ENCODE data around the gene NCKAP5. TPM values are rescaled to one million over a fixed set of nuclear protein-coding genes. Genes with fewer than 3 reads are reported as not detected.
A peak's percentile ranks its signal among the peaks of the same experiment; 100 is the strongest.

NCKAP5 gene
- total and polyA plus RNA-seq, 4 donors: 2.3 to 20.2 (median 8.1) TPM

DNA sequence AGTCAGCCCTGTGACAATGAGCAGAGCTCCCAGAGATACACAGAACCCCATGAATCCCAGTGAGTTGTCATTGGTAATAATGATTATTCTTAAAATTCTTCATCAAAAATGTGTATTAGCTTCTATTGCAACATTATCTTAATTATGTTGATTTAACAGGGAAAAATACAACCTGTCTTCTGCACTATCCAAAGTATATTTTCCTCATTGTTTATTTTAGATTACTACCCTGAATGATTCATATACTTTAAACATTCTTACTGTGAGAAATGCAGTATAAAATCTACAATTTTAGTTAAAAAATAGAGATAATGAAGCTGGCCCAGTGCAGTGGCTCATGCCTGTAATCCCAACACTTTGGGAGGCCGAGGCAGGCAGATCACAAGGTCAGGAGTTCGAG, 773.0 kb downstream of the NCKAP5 start:
- 89 to 94% methylated on average over 2 of the region's 2 CpGs for WGBS, 2 donors
- H3K27ac ChIP-seq (ENCODE audit: low read depth in 1 of 2, low read length in 1 of 2): no peak overlapping the region
- TF ChIP-seq, protein P1, sequence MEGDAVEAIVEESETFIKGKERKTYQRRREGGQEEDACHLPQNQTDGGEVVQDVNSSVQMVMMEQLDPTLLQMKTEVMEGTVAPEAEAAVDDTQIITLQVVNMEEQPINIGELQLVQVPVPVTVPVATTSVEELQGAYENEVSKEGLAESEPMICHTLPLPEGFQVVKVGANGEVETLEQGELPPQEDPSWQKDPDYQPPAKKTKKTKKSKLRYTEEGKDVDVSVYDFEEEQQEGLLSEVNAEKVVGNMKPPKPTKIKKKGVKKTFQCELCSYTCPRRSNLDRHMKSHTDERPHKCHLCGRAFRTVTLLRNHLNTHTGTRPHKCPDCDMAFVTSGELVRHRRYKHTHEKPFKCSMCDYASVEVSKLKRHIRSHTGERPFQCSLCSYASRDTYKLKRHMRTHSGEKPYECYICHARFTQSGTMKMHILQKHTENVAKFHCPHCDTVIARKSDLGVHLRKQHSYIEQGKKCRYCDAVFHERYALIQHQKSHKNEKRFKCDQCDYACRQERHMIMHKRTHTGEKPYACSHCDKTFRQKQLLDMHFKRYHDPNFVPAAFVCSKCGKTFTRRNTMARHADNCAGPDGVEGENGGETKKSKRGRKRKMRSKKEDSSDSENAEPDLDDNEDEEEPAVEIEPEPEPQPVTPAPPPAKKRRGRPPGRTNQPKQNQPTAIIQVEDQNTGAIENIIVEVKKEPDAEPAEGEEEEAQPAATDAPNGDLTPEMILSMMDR (IDR thresholded peaks at IDR 0.05; ENCODE audit: control extremely low read depth, extremely low read depth): no peak
- no peaks in the 10 kb centered on the region for H3K36me3 ChIP-seq (ENCODE audit: control insufficient read depth in 4 of 4, insufficient read depth in 4 of 4, low read length in 4 of 4)
- H3K4me3 ChIP-seq: no peak overlapping the region
- DNase-seq (no peak), ATAC-seq (ENCODE audit: insufficient read depth, low FRiP score) (no peak)
- no peaks in the 10 kb centered on the region for H3K9me3 ChIP-seq (ENCODE audit: control insufficient read depth in 4 of 4, insufficient read depth in 3 of 4, low read length in 3 of 4)
- no peaks in the 10 kb centered on the region for H3K4me1 ChIP-seq (ENCODE audit: control insufficient read depth in 5 of 5, insufficient read depth in 5 of 5, low read length in 5 of 5)
- H3K9ac ChIP-seq (ENCODE audit: insufficient read depth in 1 of 2, low read length in 2 of 2): no peak overlapping the region
- H3K27me3 ChIP-seq (ENCODE audit: control insufficient read depth in 3 of 3, insufficient read depth in 3 of 3, low read length in 2 of 3): no peaks in the 10 kb centered on the region

DNA sequence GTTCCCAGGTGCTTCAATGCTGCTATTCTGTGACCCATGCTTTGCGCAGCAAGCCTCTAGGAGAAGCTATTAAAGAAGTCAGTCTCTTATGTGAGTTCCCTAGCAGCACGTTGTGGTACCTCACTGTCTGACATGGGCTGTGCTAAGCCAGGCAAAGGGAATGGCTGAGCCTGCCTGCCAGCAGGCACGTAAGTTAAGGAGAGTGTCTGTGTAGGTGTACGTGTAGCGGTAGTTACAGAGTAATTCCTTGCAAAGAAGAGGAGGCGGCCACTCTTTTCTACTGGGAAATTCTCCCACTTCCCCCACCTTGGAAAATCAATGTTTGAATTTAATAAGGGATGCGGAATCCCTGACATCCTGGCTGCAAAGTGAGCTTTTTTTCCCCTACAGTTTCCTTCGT, 774.7 kb downstream of the NCKAP5 start:
- no peak overlapping the region for H3K9ac ChIP-seq (ENCODE audit: insufficient read depth in 1 of 2, low read length in 2 of 2)
- no peaks in the 10 kb centered on the region for H3K27me3 ChIP-seq (ENCODE audit: control insufficient read depth in 3 of 3, insufficient read depth in 3 of 3, low read length in 2 of 3)

DNA sequence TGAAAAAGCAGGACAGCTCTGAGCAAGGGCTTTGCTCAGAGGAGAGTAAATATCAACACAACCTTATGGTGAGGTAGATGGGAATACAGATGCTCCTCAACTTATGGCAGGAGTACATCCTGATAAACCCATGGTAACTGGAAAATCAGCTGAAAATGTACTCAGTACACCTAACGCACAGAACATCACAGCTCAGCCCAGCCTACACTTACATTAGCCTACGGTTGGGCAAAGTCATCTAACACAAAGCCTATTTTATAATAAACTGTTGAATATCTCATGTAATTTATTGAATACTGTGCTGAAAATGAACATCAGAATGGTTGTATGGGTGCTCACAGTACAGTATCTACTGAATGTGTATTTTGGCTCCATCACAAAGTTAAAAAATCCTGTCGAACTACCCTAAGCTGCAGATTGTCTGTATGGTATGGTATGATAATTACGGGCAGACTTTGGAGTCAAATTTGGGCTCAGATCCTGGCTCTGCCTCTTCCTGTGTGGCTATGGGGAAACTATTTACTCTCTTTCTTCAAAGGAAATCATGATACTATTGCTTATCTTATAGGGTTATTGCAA, 778.0 kb downstream of the NCKAP5 start:
- H3K9me3 ChIP-seq (ENCODE audit: control insufficient read depth in 4 of 4, insufficient read depth in 3 of 4, low read length in 3 of 4): no peaks in the 10 kb centered on the region
- no peaks in the 10 kb centered on the region for H3K27me3 ChIP-seq (ENCODE audit: control insufficient read depth in 3 of 3, insufficient read depth in 3 of 3, low read length in 2 of 3)
- peaks cover 0 to 2% (median 0%) of the 10 kb centered on the region in 4 donors for H3K36me3 ChIP-seq (ENCODE audit: control insufficient read depth in 4 of 4, insufficient read depth in 4 of 4, low read length in 4 of 4)
- no peak overlapping the region for H3K27ac ChIP-seq (ENCODE audit: low read depth in 1 of 2, low read length in 1 of 2)
- no peaks in the 10 kb centered on the region for H3K4me1 ChIP-seq (ENCODE audit: control insufficient read depth in 5 of 5, insufficient read depth in 5 of 5, low read length in 5 of 5)
- WGBS, 2 donors: 71 to 87% methylated on average over 4 of the region's 4 CpGs
- no peak for ATAC-seq (ENCODE audit: insufficient read depth, low FRiP score)
- TF ChIP-seq, protein P1 (IDR thresholded peaks at IDR 0.05; ENCODE audit: control extremely low read depth, extremely low read depth): no peak
- H3K4me3 ChIP-seq: no peak overlapping the region
- H3K9ac ChIP-seq (ENCODE audit: insufficient read depth in 1 of 2, low read length in 2 of 2): no peak overlapping the region
- peak in 1 of 3 donors; percentile 10 for DNase-seq

More for the DNA sequence above, 774.7 kb downstream of the NCKAP5 start:
- TF ChIP-seq, protein P1 (IDR thresholded peaks at IDR 0.05; ENCODE audit: control extremely low read depth, extremely low read depth): no peak
- Histone ChIP-seq H3K36me3 (ENCODE audit: control insufficient read depth in 4 of 4, insufficient read depth in 4 of 4, low read length in 4 of 4) (no peaks in the 10 kb centered on the region), H3K4me1 (ENCODE audit: control insufficient read depth in 5 of 5, insufficient read depth in 5 of 5, low read length in 5 of 5) (no peaks in the 10 kb centered on the region), H3K27ac (ENCODE audit: low read depth in 1 of 2, low read length in 1 of 2) (no peak overlapping the region), H3K9me3 (ENCODE audit: control insufficient read depth in 4 of 4, insufficient read depth in 3 of 4, low read length in 3 of 4) (no peaks in the 10 kb centered on the region), H3K4me3 (no peak overlapping the region)
- WGBS, 2 donors: 91 to 93% methylated on average over 8 of the region's 8 CpGs
- DNase-seq (no peak), ATAC-seq (ENCODE audit: insufficient read depth, low FRiP score) (no peak)

DNA sequence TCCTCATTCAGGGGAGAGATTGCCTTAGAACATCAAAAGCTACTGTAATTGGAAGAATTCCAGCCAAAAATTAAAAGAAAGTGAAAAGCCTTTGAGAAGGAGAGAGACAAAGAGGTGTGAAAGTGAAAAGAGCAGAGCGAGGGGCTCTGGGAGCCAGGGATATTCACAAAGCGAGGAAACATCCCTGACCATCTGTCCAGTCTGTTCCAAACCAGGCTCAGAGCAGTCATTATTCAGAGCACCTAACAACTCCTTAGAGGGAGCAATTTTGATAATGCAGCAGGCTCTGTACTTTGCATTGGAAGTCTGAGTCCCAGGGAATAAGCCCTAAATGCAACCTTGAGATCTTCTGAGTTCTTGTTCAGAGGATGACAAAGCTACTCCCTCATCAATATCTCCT, 779.2 kb downstream of the NCKAP5 start:
- peaks cover 0 to 2% (median 0%) of the 10 kb centered on the region in 4 donors for H3K36me3 ChIP-seq (ENCODE audit: control insufficient read depth in 4 of 4, insufficient read depth in 4 of 4, low read length in 4 of 4)
- no peaks in the 10 kb centered on the region for H3K9me3 ChIP-seq (ENCODE audit: control insufficient read depth in 4 of 4, insufficient read depth in 3 of 4, low read length in 3 of 4)
- TF ChIP-seq, protein P1 (IDR thresholded peaks at IDR 0.05; ENCODE audit: control extremely low read depth, extremely low read depth): no peak
- no peaks in the 10 kb centered on the region for H3K4me1 ChIP-seq (ENCODE audit: control insufficient read depth in 5 of 5, insufficient read depth in 5 of 5, low read length in 5 of 5)
- no peak overlapping the region for H3K9ac ChIP-seq (ENCODE audit: insufficient read depth in 1 of 2, low read length in 2 of 2)
- H3K27ac ChIP-seq (ENCODE audit: low read depth in 1 of 2, low read length in 1 of 2): no peak overlapping the region
- ATAC-seq (ENCODE audit: insufficient read depth, low FRiP score) (no peak), DNase-seq (no peak)
- no peaks in the 10 kb centered on the region for H3K27me3 ChIP-seq (ENCODE audit: control insufficient read depth in 3 of 3, insufficient read depth in 3 of 3, low read length in 2 of 3)
- WGBS, 2 donors: 90 to 93% methylated on average over 2 of the region's 2 CpGs
- no peak overlapping the region for H3K4me3 ChIP-seq

All from lung (tissue), 12 donors.